GM21723 (cell line): ENCODE data around the gene MPP2.
"Not testable (repeated sequence)": the region's sequence is repeated elsewhere in the genome, so short reads cannot be mapped to it uniquely, and the experiment has no call there.

Experiments
- ATAC-seq: cut with Tn5 transposase; IDR thresholded peaks from one replicate; pipeline ENCODE4 v1.9.1; 2021; ENCODE audit warnings: mild to moderate bottlenecking, moderate library complexity; ENCODE audit not compliant: unreplicated experiment

MPP2 gene

DNA sequence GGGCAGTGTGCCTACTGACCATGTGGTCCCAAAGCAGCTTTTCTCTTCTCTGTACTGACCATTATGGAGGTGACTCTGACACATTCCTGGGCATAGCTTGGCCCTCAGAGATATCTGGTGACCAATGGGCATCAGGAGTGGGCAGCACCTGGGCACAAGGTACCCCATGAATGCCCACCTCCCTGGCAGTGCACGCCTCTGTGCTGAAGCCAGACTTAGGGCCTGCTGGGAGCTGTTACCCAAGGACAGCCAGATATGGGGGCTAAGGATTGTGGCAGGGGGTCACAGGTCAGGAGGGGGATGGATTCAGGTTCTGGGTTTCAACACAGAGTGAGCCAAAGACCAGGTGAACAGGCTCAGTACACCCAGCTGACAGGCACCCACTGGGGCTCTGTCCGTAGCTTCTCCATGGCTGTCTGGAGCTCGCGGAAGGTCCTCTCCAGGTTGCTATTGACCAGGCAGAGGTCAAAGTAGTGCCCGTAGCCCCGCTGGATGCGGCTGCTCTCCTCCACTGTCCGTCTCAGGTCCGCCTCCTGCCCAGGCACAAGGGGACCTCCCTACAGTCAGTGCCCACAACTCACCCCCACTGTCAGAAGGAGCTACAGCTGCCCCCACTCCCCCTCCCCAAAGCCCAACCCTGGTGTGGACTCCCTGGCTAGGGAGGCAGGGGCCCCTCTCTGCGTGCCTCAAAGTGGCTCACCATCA lies 29.7 kb downstream of the MPP2 start:
- no peak for ATAC-seq

DNA sequence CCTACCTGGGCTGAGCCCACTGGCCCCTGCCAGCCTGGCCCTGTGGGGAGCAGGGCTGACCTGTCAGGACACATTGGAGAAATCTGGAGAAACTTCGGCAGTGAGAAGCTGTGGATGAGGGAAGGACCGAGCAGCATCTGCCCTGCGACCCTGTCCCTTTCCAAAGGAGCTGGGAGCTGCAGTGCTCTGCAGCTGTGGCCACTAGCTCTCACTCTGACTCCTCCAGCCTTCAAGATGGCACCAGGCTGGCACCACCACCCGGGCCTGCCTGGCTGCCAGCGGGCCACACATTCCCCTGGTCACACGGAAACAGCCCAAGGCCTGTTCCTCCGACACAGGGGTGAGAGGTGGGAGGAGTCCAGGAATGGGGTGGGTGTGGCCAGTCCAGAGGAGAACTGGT lies 30.3 kb downstream of the MPP2 start:
- no peak for ATAC-seq

DNA sequence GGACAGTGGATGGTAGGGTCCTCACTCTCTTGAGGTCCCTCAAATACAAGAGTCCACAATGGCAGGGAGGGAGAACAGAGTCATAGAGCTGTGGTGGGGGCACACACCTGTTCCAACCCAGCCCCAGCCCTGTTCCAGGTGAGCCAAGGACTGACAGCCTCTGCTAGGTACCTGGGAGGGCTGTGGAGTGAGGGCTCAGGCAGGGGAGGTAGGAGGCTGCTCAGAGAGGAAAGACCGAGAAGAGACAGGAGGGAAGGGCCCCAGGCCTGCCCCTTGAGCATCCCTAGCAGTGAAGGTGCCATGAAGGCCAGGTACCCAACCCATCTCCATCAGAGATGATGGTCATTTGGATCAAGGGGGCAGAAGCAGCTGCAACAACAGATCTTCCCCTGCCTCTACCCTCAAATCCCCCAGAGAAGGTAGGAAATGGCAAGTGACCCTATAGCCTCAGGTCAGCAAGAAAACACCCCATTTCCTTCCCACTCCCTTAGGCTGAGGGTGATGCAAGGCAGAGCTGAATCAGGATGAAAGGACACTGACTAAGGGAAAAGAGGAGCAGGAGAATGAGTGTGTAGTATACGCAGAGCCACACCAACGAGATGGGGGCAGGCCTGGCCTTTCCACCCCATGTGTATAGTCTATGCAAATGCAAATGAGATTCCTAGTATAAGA lies 31.7 kb downstream of the MPP2 start:
- no peak for ATAC-seq

DNA sequence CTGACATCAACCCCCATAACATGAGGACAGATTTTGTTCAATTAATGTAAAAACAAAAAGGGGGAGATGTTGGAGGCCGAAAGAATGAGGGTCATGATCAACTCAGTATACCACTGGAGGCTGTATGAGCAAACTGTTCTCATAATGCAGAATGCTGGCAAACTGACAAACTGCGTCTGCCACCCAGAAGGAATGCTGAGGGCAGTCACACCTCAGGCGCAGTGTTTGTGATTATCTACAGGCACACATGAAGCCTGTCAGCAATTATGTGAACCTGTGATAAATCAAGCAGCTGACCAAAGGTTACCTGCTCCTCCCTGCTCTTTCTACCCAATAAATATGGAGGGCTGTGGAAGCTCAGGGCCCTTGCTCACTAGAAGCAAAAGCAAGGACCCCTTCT lies 33.0 kb downstream of the MPP2 start:
- ATAC-seq, result no peak

DNA sequence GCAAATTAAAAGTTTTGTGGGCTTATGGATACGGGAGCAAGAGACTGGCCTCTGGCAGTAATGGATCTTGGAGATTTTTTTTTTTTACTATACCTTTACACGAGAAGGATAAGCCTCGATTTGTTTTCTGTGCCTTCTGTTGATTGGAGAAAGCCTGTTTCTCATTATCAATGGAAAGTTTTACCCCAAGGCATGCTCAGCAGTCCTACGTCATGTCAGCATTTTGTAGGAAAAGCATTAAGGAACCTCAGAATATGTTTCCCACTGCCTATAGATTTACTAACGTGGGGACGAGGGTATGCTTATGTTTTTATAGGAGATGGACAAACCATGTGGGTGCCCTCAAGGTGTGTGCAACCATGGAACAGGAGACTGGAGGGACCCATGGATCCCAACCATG lies 33.5 kb downstream of the MPP2 start:
- ATAC-seq, result no peak

DNA sequence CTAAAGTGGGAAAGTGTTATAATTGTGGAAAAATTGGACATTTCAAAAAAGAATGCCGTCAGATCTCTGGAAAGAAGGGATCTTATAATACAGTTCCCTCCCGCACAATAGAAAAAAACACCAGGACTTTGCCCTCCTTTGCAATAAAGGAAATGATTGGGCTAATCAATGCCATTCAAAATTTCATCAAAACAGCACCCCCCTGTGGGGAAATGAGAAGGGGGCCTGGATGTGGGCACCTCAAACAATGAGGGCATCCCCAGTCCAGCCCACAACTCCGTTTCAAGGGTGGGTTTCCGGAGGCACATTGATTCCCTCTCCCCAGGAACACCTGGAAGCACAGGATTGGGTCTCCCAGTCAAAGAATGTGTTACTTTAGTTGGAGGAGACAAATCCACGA lies 34.2 kb downstream of the MPP2 start:
- ATAC-seq, result no peak

DNA sequence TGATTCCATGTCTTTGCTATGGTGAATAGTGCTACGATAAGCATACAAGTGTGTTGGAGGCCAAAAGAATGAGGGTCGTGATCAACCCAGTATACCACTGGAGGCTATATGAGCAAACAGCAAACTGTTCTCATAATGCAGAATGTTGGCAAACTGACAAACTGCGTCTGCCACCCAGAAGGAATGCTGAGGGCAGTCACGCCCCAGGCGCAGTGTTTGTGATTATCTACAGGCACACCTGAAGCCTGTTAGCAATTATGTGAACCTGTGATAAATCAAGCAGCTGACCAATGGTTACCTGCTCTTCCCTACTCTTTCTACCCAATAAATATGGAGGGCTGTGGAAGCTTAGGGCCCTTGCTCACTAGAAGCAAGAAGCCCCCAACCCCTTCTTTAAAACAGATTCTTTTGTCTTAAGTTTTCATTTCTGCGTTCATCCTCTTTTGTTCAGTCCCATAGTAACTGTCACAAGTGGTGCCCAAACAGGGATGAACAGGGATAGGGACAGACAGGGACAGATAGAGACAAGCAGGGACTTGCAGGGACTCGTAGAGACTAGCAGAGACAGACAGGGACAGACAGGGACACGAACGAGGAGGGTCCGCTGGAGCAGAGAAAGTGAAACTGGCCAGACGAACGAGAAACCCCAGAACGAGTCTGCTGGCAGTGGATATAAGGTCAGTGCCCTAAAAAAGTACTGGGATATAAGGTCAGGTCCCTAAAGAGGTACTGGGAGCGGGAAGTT lies 35.2 kb downstream of the MPP2 start:
- no peak for ATAC-seq

DNA sequence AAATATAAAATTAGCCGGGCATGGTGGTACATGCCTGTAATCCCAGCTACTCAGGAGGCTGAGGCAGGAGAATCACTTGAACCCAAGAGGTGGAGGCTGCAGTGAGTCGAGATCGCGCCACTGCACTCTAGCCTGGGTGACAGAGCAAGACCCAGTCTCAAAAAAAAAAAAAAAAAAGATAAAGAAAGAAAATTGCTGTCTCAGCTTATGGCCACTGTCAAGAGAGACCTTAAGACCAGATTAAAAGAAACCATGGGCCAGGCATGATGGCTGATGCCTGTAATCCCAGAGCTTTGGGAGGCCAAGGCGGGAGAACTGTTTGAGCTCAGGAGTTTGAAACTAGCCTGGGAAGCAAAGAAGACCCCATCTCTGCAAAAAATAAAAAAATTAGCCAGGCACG lies 38.3 kb downstream of the MPP2 start:
- not testable (repeated sequence) for ATAC-seq

DNA sequence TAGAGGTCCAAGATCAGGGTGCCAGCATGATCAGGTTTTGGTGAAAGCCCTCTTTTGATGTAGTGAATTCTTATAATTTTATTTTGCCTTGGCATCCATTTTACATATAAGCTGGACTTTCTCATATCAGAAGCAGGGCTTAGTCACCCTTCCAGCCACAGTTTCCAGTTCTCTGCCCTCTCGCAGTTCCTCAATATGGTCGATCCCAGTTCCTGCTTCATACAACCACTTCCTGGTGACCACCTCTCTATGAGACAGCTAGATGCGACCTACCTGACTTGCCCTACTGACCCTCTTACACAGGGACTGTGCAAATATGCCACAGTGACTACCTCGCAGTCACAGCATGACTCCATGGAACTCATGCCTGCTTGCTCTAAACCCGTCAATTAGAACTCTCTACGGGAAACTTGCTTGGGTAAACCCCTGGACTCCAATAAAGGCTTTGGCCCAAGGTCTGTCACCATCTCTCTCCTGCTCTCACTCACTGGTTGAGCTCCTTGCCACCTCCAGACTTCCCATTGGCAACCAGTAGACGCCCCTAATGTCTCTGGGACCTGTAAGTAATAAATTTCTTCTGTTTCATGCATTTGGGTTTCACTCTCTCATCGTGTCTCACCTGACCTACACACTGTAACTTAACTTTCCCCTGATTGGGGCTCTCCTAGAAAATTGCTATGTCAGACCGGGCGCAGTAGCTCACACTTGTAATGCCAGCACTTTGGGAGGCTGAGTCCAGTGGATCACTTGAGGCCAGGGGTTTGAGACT lies 38.9 kb downstream of the MPP2 start:
- ATAC-seq, result no peak

DNA sequence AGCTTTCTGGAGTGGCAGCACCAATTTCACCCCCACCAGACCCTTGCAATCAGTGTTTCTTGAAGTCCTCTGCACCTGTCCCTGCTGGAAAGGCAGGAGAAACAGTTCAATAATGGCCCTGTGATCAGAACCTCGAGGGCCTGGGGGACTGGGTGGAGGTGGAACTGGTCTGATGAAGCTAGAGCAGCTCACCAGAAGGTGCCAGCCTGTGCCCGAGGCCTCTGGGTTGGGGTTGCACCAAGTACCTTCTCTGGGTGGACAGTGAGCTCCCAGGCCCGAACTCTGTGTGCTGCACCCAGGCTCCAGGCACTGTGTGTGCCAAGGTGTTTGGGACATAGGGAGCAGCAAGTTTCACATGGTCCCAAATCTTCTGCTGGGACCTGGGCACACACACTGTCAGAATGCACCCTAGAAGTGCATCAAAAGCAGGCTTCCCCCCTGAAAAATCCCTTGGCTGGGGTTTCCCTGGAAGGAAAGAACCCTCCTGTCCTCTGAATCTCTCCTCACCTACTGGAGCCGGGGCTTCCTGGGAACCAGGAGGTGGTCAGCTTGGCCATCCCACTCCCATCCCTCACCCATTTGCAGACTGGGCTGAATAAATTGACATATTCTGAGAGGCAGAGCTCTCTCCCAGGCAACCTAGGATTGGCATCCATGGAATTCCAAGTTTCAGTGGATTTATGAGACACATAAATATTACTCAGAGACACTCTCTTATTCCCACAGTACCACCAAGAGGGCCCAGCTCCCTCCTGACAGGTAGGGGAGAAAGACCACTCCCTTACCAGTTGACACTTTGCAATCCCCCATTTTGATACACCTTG lies 43.0 kb downstream of the MPP2 start:
- no peak for ATAC-seq

DNA sequence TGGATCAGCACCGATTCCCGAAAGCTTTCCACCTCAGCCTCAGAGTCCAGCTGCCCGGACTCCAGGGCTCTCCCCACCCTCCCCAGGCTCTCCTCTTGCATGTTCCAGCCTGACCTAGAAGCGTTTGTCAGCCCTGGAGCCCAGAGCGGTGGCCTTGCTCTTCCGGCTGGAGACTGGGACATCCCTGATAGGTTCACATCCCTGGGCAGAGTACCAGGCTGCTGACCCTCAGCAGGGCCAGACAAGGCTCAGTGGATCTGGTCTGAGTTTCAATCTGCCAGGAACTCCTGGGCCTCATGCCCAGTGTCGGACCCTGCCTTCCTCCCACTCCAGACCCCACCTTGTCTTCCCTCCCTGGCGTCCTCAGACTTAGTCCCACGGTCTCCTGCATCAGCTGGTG lies 45.4 kb downstream of the MPP2 start:
- no peak for ATAC-seq

DNA sequence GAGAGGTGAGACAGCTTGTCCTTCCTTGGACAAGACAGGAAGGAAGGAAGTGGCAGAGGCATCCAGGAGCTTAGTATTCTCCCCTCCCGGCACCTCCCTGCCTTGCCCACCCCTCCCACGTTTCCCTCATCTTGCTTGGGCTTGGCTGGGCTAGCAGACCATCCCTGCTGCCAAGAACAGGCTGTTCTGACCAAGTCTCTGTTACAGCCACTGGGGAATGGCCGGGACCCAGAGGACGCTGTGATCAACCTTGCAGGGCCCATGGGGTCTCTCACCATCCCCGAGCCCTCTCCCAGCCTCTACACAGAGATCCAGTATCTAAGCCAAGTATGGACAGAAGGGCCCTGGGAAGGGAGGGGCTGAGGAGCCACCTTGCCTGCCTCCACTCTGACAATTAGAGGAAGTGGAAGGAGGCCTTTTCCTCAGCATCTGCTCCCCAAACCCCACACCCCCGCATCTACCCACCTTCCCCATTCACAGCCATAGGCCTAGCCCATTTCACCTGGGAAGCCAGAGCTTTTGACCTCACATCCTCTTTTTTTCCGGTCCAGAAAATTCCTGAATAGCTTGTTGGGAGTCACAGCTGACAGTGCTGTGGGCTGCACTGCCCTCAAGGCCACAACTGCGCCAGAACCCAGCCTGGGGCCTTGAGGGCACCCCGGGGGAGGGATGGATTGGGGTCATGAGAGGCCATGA lies 46.3 kb downstream of the MPP2 start:
- ATAC-seq, result no peak

DNA sequence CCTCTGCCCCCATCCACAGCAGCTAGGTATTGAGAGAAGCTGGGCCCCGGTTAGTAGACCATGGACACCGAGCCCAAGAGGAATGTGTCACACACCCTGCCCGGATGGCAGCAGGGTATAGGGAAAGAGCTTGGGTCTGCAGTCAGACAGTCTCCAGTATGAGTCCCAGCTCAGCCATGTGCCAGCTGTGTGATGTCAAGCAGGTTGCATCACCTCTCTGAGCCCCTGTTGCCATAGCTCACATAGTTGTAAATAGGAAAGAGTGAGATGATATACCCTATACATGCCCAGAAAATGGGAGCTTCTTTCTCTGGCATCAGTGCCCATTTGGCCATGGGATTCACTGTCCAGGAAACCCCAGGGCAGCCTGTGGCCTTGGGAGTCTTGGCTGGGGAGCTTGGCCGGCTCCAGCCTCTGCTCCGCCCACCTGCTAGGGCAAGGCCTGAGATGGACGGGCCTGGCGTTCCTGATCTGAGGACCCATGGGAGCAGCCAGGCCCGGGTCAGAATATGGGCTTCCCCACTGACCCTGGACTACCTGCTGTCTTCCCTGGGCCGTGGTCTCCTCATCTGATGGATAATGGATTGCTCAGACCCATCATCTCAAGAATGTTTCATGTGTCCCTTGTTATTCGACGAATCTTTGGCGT lies 47.1 kb downstream of the MPP2 start:
- ATAC-seq, result no peak

DNA sequence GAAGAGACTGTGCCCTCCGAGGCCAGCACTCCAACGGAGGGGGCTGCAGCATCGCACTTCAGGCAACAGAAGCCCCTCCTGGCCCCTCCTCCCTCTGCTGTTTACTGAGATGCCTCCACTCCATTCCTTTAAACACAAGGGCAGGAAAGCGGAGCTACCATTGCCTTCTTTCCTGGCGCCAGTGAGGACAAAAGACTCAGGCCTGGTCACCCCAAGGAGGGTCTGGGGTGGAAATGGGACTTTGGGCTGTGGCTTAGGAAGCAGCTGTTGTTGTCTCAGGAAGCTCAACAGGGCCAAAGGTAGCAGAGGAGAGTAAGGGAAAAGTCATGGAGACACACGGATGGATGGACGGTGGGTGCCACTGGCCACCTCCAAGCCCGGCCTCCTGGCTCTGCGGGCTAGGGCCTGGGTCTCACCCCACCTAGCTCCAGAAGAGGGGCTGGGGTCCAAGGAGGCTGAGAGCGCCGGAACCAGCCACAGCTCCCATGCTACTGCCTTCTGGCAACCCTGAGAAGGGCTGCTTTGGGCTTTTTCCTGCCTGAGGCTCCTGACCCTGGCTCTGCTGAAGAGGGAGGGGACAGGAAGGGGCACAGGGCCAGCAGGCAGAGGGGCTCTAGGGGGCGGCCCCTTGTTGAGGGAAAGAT lies 49.3 kb downstream of the MPP2 start:
- ATAC-seq, result no peak

DNA sequence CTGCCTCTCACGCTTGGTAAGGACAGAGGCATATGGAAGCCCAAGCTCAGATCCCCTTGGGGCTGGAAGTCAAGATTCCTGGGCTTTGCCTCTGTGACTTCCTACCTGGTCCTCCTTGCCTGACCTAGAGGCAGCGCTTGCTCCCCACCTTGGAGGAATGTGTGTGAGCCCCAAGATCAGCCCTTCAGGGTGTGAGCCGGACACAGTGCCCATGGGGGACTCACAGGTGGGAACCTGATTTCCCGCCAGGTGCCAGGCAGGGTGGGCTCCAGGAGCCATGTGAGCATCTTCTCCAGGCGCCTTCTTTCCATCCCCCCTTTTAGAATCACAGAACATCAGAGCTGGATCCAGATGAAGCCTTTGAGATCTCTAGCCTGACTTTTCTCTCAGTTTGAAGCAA lies 50.2 kb downstream of the MPP2 start:
- ATAC-seq, result no peak

DNA sequence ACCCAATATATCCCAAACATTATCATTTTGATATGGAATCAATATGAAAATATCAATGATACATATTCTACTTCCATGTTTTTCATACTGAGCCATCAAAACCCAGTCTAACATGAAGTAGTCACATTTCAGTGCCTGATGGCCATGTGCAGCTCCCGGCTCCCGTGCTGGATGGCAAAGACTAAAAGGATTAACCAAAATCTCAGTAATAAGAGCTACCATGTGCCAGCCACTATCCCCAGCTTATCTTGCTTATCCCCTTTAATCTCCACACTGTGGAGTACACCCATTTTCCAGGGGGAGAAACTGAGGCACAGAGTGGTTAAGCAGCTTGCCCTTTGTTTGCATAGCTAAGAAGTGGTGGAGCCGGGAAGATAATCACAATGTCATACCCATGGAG lies 51.2 kb downstream of the MPP2 start:
- ATAC-seq, result no peak

DNA sequence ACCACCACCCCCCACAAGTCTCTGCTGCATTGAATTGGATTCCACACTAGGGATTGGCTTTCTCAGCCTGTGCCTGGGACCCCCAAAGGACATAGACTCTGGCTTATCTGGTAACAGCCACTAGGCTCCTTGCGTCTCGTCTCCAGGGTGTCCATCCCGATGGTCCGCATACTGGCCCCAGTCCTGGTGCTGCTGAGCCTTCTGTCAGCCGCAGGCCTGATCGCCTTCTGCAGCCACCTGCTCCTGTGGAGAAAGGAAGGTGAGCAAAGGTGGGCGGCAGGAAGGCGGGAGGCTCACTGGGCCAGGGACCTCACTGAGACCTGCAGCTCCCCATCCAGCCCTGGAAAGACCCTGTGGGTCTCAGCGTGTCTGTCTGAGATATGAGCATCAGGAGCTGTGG lies 52.3 kb downstream of the MPP2 start:
- no peak for ATAC-seq

DNA sequence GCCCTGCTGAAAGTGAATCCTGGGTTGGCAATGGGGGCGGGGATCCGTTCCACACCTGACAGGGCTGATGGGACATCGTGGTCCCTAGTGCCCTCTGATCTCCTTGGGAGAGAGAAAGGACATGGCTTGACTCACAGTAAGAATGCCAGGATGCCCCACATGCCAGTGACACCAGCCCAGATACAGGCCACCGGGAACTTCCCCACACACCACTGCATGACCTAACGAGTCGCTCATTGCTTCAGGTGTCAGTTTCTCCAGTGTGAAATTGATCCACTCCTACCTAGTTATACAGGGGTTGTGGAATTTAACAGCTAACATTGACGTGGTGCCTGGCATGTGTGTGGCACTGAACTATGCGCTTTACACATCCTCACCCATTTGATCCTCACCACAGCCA lies 52.8 kb downstream of the MPP2 start:
- ATAC-seq, result no peak

DNA sequence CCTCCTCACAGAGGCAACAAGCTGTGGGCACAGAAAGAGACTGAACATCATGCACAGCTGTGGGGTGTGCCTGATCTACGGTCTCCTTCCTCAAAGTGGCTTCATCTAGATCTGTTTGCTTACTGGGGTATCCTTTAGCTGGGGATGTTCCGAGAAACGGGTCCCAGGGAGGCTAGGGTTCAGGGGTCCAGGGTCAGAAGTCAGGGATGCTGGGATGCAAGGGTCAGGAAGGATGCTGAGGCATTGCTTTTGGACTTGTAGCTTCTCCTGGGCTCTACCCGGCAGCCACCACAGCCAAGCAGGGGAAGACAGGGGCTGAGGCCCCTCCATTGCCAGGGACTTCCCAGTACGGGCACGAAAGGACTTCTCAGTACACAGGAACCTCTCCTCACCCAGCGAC lies 53.8 kb downstream of the MPP2 start:
- no peak for ATAC-seq
